Stimulated activated CD4-positive, alpha-beta T cell treated with anti-CD3 and anti-CD28 coated beads, Interleukin-4, amount 100 ng/mL, for 48 hours (primary cell): Measurements from ENCODE around the gene RAMP1.

Source experiments
- DNase-seq, 2 donors: peaks; one replicate each; pipeline ENCODE4 v3.0.0-alpha.2; 2020; ENCODE audit warnings: low read depth in 2 of 2

The RAMP1 gene

GRCh38 chr2:237895544-237896506 is 36.4 kb downstream of the RAMP1 start:
- no peak for DNase-seq

GRCh38 chr2:237896507-237896892 is 37.1 kb downstream of the RAMP1 start:
- no peak for DNase-seq

GRCh38 chr2:237896956-237897355 is 37.5 kb downstream of the RAMP1 start:
- DNase-seq: no peak

- no peak for DNase-seq
Measured at GRCh38 chr2:237898057-237898414, 38.6 kb downstream of the RAMP1 start.

GRCh38 chr2:237900891-237901831 is 41.7 kb downstream of the RAMP1 start:
- DNase-seq: no peak

GRCh38 chr2:237901932-237902850 is 42.8 kb downstream of the RAMP1 start:
- DNase-seq: no peak

- DNase-seq: no peak
Measured at GRCh38 chr2:237904831-237905599, 45.6 kb downstream of the RAMP1 start.

GRCh38 chr2:237907144-237907543 is 47.7 kb downstream of the RAMP1 start:
- DNase-seq: no peak

GRCh38 chr2:237909075-237909695 is 49.8 kb downstream of the RAMP1 start:
- no peak for DNase-seq

GRCh38 chr2:237909801-237910475 is 50.5 kb downstream of the RAMP1 start:
- DNase-seq: no peak

GRCh38 chr2:237910576-237911362 is 51.3 kb downstream of the RAMP1 start:
- DNase-seq: no peak

GRCh38 chr2:237911363-237912017 is 52.1 kb downstream of the RAMP1 start:
- DNase-seq: no peak

- no peak for DNase-seq
Measured at GRCh38 chr2:237912271-237913192, 53.1 kb downstream of the RAMP1 start.

GRCh38 chr2:237913193-237913917 is 53.9 kb downstream of the RAMP1 start:
- no peak for DNase-seq

GRCh38 chr2:237915576-237915975 is 56.2 kb downstream of the RAMP1 start:
- no peak for DNase-seq

- no peak for DNase-seq
Measured at GRCh38 chr2:237916296-237916695, 56.9 kb downstream of the RAMP1 start.
